ENCODE results near the gene STOX1. TPM values are rescaled to one million over a fixed set of nuclear protein-coding genes. Genes with fewer than 3 reads are reported as not detected.

The STOX1 gene
- polyA plus RNA-seq, 1 donor (not counting 4 experiments of a cell fraction or from before 2014, with no cell fraction given): 0.14 TPM

GRCh38 chr10:68878496-68878895 is 51.2 kb downstream of the STOX1 start:
- H3K79me2 ChIP-seq (ENCODE audit: control insufficient read depth, insufficient read depth, low read length): no peaks in the 10 kb centered on the region
- no peaks in the 10 kb centered on the region for H3K9me1 ChIP-seq (ENCODE audit: control insufficient read depth, extremely low read depth, insufficient read depth, low read length)
- DNase-seq (ENCODE audit: low read depth, low spot score): no peak
- H3K27me3 ChIP-seq (ENCODE audit: control insufficient read depth, extremely low read depth, insufficient read depth, low read length): no peaks in the 10 kb centered on the region
- H3K4me2 ChIP-seq (ENCODE audit: control insufficient read depth, extremely low read depth, insufficient read depth, low read depth, low read length): no peak overlapping the region
- H3K27ac ChIP-seq (ENCODE audit: control insufficient read depth, insufficient read depth, low read length): no peak overlapping the region
- FAIRE-seq: no peak
- no peaks in the 10 kb centered on the region for H4K20me1 ChIP-seq (ENCODE audit: control insufficient read depth, extremely low read depth, insufficient read depth, low read length)
- dilution Hi-C loops (cut with MboI; ENCODE audit: extremely low pct_ligation_motif_present, low sequenced_read_pairs): no loop called here
- H3K4me1 ChIP-seq (ENCODE audit: control insufficient read depth, extremely low read depth, insufficient read depth, low read length): no peaks in the 10 kb centered on the region
- no peak overlapping the region for H3K4me3 ChIP-seq (ENCODE audit: control insufficient read depth in 2 of 3, extremely low read depth in 1 of 3, insufficient read depth in 2 of 3, low read depth in 1 of 3, low read length in 3 of 3)
- no peaks in the 10 kb centered on the region for H3K9me3 ChIP-seq (ENCODE audit: control insufficient read depth, low read depth, low read length)
- no peaks in the 10 kb centered on the region for H3K36me3 ChIP-seq (ENCODE audit: control insufficient read depth in 2 of 2, extremely low read depth in 1 of 2, insufficient read depth in 2 of 2, low read length in 2 of 2)
- H2AFZ ChIP-seq (ENCODE audit: control insufficient read depth, low read length): no peak overlapping the region
- TF ChIP-seq EZH2 (IDR thresholded peaks at IDR 0.05; ENCODE audit: low read length): no peak
- H3K9ac ChIP-seq (ENCODE audit: control insufficient read depth, extremely low read depth, insufficient read depth, low read length): no peak overlapping the region

GRCh38 chr10:68879628-68880027 is 52.3 kb downstream of the STOX1 start:
- Histone ChIP-seq H3K9me1 (ENCODE audit: control insufficient read depth, extremely low read depth, insufficient read depth, low read length) (no peaks in the 10 kb centered on the region), H4K20me1 (ENCODE audit: control insufficient read depth, extremely low read depth, insufficient read depth, low read length) (no peaks in the 10 kb centered on the region), H3K9me3 (ENCODE audit: control insufficient read depth, low read depth, low read length) (no peaks in the 10 kb centered on the region), H2AFZ (ENCODE audit: control insufficient read depth, low read length) (no peak overlapping the region), H3K27me3 (ENCODE audit: control insufficient read depth, extremely low read depth, insufficient read depth, low read length) (no peaks in the 10 kb centered on the region), H3K9ac (ENCODE audit: control insufficient read depth, extremely low read depth, insufficient read depth, low read length) (no peak overlapping the region), H3K27ac (ENCODE audit: control insufficient read depth, insufficient read depth, low read length) (no peak overlapping the region), H3K4me3 (ENCODE audit: control insufficient read depth in 2 of 3, extremely low read depth in 1 of 3, insufficient read depth in 2 of 3, low read depth in 1 of 3, low read length in 3 of 3) (no peak overlapping the region), H3K36me3 (ENCODE audit: control insufficient read depth in 2 of 2, extremely low read depth in 1 of 2, insufficient read depth in 2 of 2, low read length in 2 of 2) (no peaks in the 10 kb centered on the region), H3K79me2 (ENCODE audit: control insufficient read depth, insufficient read depth, low read length) (no peaks in the 10 kb centered on the region), H3K4me1 (ENCODE audit: control insufficient read depth, extremely low read depth, insufficient read depth, low read length) (no peaks in the 10 kb centered on the region), H3K4me2 (ENCODE audit: control insufficient read depth, extremely low read depth, insufficient read depth, low read depth, low read length) (no peak overlapping the region)
- no peak for FAIRE-seq
- dilution Hi-C loops (cut with MboI; ENCODE audit: extremely low pct_ligation_motif_present, low sequenced_read_pairs): no loop called here
- DNase-seq (ENCODE audit: low read depth, low spot score): no peak
- no peak for TF ChIP-seq EZH2 (IDR thresholded peaks at IDR 0.05; ENCODE audit: low read length)
- TF ChIP-seq CTCF (optimal IDR thresholded peaks at IDR 0.05 in 1 of 3, IDR thresholded peaks at IDR 0.05 in 1 of 3, conservative IDR thresholded peaks at IDR 0.05 in 1 of 3; ENCODE audit: extremely low read depth in 1 of 3, insufficient read depth in 2 of 3, low read length in 3 of 3): no peak

- no peaks in the 10 kb centered on the region for H3K27me3 ChIP-seq (ENCODE audit: control insufficient read depth, extremely low read depth, insufficient read depth, low read length)
- H3K4me2 ChIP-seq (ENCODE audit: control insufficient read depth, extremely low read depth, insufficient read depth, low read depth, low read length): no peak overlapping the region
- no peak overlapping the region for H3K4me3 ChIP-seq (ENCODE audit: control insufficient read depth in 2 of 3, extremely low read depth in 1 of 3, insufficient read depth in 2 of 3, low read depth in 1 of 3, low read length in 3 of 3)
- H4K20me1 ChIP-seq (ENCODE audit: control insufficient read depth, extremely low read depth, insufficient read depth, low read length): no peaks in the 10 kb centered on the region
- no peak for FAIRE-seq
- H2AFZ ChIP-seq (ENCODE audit: control insufficient read depth, low read length): no peak overlapping the region
- no peak overlapping the region for H3K9ac ChIP-seq (ENCODE audit: control insufficient read depth, extremely low read depth, insufficient read depth, low read length)
- no peak for DNase-seq (ENCODE audit: low read depth, low spot score)
- H3K36me3 ChIP-seq (ENCODE audit: control insufficient read depth in 2 of 2, extremely low read depth in 1 of 2, insufficient read depth in 2 of 2, low read length in 2 of 2): no peaks in the 10 kb centered on the region
- dilution Hi-C loops (cut with MboI; ENCODE audit: extremely low pct_ligation_motif_present, low sequenced_read_pairs): no loop called here
- no peak for TF ChIP-seq EZH2 (IDR thresholded peaks at IDR 0.05; ENCODE audit: low read length)
- no peak for TF ChIP-seq CTCF (optimal IDR thresholded peaks at IDR 0.05 in 1 of 3, IDR thresholded peaks at IDR 0.05 in 1 of 3, conservative IDR thresholded peaks at IDR 0.05 in 1 of 3; ENCODE audit: extremely low read depth in 1 of 3, insufficient read depth in 2 of 3, low read length in 3 of 3)
- H3K9me3 ChIP-seq (ENCODE audit: control insufficient read depth, low read depth, low read length): no peaks in the 10 kb centered on the region
- H3K79me2 ChIP-seq (ENCODE audit: control insufficient read depth, insufficient read depth, low read length): no peaks in the 10 kb centered on the region
- H3K9me1 ChIP-seq (ENCODE audit: control insufficient read depth, extremely low read depth, insufficient read depth, low read length): no peaks in the 10 kb centered on the region
- H3K4me1 ChIP-seq (ENCODE audit: control insufficient read depth, extremely low read depth, insufficient read depth, low read length): no peaks in the 10 kb centered on the region
- no peak overlapping the region for H3K27ac ChIP-seq (ENCODE audit: control insufficient read depth, insufficient read depth, low read length)
Observed at GRCh38 chr10:68880181-68880580, 52.9 kb downstream of the STOX1 start.

Data from keratinocyte (primary cell).